Stimulated activated CD4-positive, alpha-beta T cell treated with anti-CD3 and anti-CD28 coated beads, TNF-alpha, amount 100 ng/mL, for 4 hours (primary cell): Measurements from ENCODE around the gene SDS.

Experiments used
- DNase-seq, 3 experiments: peaks; one replicate each; pipeline ENCODE4 v3.0.0-alpha.2; 2020; ENCODE audit warnings: low read depth in 3 of 3

SDS gene

DNA sequence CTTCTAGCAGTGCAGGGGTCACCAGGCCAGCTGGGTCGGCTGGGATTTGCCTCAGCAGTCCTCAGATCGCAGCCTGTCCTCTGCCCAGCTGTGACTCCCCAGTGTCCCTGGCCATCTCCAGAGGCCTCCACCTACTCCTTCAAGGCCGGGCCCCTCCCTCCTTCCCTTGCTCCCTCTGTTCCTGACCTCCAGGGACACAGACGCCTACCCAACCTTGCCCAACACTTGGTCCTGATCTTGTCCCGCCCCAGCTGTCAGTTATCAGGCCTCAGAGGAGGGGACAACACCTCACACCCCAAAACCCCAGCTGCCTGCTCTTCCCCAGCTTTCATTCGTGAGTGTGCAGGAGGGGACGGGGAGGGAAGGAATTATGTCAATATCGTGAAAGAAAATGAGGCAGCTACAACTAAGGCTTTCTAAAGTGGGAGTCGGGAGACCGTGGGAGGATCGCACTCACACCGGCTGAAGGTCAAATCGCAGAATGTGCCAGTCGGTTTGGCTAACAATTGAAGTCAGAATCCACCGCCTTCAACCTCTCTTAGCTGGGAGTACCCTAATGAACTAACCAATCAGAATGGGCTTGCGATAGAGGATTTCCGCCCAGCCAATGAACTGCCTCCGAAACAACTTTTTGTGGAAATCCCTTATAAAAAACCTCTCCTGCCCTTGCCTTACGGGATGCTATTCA is 54.7 kb downstream of the SDS start:
- DNase-seq, result no peak

DNA sequence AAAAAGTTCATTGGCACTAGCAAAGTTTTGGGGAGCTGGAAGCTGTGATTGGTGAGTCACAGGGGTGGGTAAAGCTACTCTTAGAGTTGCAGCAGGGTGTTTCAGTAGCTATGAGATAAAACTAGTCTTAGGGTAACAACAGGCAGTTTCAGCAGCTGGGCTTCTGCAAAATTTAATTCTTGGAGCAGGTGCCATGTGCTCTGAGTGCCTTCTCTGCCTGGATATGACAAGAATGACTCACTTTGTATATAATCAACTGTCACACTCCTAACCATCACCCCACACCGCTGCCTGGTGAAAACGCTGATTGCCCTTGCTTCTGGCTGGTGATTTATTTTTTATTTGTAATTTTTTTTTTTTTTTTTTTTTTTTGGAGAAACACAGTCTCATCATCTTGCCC is 55.8 kb downstream of the SDS start:
- no peak for DNase-seq

DNA sequence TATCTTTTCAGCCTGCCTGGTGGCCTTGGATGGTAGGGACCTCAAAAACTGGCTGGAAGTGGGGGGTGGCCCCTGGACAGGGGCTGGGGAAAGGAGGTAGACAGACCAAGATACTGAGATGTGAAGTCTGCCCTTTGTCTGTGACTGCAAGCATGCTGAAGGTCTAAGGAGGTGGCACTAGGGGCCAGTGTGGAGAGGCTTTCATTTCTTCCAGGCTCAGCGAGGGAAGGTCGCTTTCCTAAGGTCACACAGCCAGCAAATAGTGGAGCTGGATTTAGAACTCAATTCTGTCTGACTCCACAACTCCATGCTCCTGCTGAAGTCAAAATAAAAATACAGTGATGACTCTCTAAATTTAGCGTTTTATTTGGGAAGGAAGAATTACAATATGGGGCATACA is 56.6 kb downstream of the SDS start:
- DNase-seq, result no peak

DNA sequence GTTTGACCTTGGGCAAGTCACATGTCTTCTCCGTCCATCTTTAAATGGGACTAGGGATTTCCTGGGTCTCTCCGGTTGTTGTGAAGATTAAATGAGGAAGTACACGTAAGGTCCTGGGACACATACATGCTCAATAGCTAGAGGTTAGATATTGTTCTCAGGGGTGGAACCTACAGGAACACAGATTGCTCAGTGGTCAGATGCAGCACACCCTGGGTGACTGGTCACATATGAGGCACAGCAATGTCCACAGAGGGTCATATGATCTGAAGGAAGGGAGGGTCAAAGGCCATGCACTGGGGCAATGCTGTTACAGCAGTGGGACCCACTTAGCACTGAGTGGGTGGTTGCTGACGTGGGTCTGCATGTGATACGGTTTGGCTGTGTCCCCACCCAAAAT is 57.3 kb downstream of the SDS start:
- no peak for DNase-seq

DNA sequence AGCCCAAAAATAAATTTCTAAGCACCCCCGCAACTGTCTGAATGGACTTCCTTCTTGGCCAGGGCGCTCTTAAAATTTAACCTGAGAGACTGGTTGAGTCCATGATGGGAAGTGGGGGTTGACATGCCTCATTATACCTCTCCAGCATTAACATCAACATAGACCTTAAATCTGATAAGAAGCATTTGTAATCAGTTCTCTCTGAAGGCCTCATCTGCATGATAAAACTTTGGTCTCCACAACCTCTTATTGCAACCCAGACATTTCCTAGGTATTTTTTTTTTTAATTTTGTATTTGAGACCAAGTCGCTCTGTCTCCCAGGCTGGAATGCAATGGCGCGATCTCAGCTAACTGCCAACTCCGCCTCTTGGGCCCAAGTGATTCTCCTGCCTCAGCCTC is 58.4 kb downstream of the SDS start:
- DNase-seq, result no peak
